Superior temporal gyrus (tissue), 1 donor: ENCODE measurements around the gene POLK.
"Not testable (repeated sequence)": the region's sequence is repeated elsewhere in the genome, so short reads cannot be mapped to it uniquely, and the experiment has no call there.

Source experiments
- DNase-seq: peaks from one replicate; pipeline ENCODE4 v3.0.0-alpha.2; 2016; ENCODE audit errors: extremely low spot score

POLK gene

DNA sequence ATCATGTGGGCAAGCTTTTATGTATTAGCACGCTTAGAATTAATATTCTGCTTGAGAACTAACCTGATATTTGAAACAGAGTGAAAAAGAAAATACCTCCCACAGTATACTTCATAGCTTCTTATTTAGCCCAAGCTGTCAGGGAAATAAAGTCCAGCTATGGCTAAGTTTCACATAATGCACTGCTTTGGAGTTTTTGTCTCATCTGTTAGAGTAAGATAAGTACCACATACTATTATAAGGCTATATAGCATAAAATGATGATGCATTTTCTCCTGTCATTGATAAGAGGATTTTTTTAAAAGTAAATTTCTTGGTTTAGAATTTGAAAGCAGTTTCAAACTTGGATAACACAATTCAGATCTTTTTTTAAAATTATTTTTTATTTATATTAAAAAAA is 97.2 kb downstream of the POLK start:
- DNase-seq, result no peak

DNA sequence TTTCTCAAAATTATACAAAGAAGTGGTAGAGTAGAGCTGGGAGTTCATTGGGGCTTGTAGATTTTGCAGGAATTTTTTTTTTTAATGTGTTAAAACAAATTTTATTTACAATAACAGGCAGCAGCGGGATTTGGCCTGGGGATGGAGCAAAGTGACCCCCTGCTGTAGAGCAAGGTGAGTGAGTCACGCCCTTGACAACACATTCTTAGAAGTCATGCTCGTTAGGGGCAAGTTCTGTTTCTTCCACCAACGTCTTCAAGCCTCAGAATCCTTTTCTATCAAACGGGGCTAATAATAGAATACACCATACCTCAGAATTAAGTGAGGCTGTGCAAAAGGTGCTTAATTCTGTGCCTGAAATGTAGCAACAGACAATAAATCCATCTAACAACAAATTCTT is 98.5 kb downstream of the POLK start:
- no peak for DNase-seq

DNA sequence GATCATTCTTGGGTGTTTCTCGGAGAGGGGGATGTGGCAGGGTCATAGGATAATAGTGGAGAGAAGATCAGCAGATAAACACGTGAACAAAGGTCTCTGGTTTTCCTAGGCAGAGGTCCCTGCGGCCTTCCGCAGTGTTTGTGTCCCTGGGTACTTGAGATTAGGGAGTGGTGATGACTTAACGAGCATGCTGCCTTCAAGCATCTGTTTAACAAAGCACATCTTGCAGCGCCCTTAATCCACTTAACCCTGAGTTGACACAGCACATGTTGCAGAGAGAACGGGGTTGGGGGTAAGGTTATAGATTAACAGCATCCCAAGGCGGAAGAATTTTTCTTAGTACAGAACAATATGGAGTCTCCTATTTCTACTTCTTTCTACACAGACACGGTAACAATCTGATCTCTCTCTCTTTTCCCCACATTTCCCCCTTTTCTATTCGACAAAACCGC is 99.2 kb downstream of the POLK start:
- DNase-seq, result not testable (repeated sequence)

DNA sequence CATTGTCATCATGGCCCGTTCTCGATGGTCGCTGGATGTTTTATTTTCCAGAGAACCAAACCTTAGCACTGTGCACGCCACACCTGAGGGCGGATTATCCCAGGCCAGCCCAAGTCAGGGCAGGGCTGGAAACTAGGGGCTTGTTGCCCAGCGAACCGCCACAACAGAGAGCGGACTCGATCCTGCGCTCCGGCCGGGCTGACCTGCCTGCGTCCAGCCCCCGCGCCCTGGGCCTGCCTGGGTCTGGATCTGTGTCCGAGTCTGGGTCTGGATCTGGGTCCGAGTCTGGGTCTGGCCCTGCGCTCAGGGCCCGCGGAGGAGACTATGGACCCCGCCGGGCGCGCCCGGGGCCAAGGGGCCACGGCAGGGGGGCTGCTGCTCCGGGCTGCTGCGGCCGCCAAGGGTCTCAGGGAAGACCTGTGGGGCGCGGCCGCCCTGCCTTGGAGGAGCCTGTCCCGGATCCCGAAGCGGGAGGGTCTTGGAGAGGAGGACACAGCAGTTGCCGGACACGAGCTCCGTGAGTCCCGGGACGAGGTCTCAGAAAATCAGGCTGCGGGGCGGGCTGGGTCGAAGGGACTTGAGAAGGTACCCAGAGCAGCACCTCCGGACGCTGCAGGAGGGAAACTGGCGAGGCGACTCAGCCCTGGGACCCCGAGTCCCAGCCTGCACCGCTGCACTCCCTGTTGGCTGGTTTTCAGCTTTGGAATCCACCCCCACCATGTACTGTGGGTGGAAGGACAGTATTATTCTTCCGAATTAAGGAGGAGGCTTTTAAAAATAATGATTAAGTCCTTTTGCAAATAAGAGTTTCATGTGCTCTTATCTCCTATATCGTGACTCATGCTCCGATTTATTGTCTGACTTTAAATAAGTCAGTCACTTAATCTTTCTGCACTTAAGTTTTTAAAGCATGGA is 99.9 kb downstream of the POLK start, which contains the start of gene ANKDD1B:
Gene ANKDD1B (plus strand): TSS at position 143 of the 915 bp plus-strand sequence. CDS start 182 bp downstream, at position 325.
- DNase-seq, result no peak

DNA sequence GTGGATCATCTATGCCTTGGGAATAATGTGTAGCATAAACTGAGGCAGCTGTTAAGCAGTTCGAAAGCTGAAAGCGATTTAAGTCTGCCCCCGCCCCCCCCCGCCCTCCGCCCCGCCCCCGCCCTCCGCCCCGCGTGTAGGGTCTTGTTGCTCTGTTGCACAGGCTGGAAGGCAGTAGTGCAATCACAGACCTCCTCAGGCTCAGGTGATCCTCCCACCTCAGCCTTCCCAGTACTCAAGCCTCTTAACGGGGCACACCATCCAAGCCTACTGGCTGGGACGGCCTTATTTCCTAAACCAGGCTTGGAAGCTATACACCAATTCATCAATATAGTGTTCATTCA is 100.5 kb downstream of the POLK start:
- DNase-seq, result no peak

DNA sequence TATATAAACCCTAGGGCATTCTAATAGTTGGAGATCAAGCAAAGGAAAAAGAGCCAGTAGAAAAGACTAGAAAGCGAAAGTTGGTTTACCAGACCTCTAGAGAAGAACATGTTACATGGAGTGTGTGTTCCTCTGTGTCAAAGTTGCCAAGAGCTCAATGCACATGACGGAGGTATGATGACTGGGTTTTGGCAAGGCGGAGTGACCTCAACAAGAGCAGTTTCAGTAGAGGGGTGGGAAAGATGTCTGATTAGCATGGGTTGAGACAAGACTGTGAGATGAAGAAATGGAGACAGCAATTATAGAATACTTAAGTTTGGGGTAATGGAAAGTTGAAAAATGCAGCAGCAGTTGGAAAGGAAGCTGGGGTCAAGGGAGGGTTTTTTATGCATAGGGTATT is 101.2 kb downstream of the POLK start:
- no peak for DNase-seq

DNA sequence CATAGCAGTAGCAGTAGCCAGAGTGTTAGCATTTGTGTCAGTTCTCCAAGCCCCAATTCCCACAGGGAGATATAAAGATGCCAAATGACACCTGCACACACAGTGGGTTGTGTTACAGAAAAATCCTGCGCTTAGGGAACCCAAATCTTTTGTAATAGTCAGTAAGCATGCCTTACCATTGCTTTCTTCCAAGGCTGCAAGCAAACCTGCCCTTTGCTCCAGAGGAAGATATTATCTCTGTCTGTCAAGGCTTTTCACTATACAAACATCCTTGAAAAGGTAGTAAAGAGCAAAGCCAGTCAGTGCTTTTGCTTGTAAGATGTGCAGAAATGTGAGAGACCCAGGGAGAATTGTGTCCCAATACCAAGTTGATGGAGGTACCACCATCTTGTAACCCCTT is 102.5 kb downstream of the POLK start:
- no peak for DNase-seq

DNA sequence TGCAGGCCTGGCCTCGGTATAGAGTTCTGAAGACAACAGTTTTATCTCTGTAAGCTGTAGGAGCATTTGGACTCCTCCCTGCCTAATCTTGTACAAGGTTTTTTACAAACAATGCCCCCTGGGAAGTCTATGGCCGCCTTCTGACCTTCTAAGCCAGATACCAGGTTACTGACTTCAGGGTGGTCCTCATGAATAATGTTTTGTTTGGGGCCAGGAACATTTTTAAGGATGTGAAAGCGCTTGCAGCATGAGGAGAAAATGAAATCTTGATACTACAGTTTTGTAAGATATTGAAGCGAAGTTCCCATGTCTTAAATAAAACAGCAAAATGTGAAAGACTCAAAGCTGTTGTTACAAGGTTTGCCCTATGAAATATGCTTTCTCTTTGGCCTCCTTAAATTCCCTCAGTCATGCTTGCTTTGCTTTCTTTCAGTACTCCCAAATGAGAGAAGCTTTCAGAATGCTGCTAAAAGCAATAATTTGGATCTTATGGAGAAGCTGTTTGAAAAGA is 104.7 kb downstream of the POLK start:
- DNase-seq, result no peak

DNA sequence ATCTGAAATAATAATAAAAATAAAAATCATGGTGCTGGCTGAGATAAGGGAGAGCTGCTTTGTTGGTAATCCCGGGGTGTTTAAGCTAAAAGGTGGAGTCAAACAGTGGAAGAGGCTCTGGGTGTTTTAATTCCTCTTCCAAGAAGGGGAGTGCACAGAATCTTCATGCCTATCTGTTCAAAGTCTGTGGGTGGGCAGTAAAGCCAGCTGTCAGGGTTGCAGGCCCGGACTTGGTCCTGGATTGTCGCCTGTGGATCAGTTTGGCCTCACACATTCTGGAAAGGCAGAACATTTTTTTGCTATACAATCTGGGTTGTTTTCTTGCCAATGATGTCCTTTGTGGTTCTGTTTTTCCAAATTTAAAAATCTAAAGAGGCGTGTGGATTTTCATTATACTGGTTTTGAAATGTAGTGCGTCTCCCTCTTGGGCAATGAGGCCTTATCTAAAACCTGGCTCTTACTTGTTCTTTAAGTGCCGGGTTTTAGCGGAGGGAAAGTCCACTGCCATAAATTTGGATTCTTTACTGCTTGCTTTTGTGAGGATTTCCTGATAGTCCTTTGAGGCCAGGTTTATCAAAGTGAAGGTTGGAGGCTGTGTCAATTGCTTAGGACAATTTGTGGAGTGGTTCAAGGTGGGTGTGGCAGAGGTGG is 105.4 kb downstream of the POLK start:
- DNase-seq, result peak; percentile 37

DNA sequence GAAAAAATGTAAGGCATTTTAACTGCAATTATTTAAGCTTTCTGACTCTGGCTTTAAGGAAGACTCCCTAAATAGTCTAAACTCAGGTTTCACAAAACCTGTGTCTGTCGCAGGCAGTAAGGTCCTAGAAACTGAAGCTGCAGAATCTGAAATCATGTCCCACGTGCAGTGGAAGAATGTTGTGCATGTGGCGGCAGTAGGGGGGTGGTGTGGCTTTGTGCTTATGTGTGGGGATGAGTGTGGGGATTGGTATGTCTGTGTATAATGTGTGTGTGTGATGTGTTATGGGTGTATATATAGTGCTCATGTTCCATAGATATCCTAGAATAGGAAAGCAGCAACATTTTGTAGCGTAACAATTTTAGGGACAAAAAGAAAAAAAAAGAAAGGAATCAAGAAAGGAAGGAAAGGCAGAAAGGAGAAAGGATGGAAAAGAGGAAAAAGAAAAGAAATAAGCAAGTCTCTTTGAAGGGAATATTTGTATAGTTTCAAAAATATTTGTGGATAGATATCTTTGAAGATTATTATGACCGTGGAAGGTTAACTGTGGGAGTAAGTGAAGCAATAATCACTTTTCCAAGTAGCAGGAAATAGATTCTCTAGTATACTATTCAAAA is 106.2 kb downstream of the POLK start:
- peak; percentile 12 for DNase-seq

DNA sequence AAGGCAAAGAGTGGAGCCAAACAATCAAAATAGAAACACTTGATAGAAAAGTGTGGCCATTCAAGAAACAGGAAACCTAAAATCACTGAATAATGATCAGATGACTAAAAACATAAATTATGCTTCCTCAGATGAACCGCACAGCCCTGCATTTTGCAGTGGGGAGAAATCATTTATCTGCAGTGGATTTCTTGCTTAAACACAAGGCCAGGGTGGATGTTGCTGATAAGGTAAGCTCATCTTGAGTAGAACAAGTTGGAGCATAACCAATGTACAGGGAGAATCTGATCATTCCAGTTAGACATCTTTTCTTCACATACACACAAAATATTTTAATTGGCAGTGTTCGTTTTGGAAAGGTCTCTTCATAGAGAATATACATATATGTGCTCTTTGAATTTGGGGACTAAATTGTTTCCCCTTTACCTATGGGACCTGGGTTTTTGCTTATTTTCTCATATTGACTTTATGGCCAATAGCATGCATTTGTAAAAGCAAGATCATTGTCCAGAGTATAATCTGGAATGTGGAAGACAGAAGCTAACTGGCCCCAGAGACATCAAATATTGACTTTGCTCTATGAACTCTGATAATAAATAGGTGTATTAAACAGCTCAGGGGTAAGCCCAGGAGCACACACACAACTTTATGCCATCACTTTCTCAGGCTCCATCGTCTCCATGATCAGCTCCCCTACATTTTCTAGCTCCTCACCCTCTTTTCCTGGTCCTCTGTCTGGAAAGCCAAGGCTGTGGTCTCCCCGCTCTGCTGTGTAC is 108.7 kb downstream of the POLK start:
- no peak for DNase-seq

DNA sequence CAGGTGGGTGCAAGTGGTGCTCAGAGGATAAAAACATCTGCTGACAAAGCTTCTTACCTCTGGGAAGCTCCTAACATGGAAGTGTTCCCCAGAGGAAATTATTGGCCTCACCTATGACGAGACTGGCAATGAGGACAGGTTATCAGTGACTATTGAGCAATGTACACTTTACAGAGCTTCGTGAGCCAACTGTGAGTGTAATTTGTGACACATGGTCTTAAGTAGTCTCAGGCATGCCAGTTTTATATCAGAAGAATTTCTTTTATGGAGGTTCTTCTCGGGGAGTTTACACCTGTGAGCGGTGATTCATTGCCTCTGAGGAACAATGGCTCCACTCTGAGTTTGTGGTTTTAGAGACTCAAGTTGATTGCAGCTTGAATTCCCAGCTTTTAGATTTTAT is 110.9 kb downstream of the POLK start:
- DNase-seq, result no peak

DNA sequence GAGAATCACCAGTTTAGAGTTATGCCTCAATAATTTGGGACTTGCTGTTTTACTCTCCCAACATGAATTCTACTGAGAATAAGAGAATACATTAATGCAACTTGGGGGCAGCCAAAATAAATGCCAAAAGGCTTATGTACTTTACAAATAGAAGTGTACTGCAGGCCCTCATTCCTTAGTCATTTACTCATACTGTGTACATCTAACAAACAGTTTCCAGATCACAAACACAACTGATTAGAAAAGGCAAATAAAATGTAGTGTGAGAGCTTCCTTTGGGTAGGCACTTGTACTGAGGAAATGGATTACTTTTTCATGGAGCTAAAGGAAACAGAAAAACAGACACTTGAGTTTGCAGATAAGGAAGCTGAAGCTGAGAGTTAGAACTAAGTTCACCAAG is 112.2 kb downstream of the POLK start:
- DNase-seq, result no peak

DNA sequence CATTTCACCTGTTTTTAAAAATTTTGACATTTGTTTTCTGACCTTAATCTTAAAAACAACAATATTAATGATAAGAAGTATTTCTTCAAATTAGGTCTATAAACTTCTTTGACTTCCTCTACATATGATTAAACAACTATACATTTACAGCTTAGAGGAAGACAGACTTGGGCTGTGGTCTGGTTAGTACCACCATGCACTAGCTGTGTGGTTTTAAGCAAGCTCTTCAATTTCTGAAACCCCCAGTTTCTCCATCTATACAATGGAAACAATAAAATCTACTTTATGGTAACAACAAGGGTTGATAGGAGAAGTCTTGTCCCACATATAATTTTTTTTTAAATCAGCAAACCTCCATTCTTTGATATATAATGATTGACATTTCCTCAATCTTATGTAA is 115.3 kb downstream of the POLK start:
- no peak for DNase-seq

DNA sequence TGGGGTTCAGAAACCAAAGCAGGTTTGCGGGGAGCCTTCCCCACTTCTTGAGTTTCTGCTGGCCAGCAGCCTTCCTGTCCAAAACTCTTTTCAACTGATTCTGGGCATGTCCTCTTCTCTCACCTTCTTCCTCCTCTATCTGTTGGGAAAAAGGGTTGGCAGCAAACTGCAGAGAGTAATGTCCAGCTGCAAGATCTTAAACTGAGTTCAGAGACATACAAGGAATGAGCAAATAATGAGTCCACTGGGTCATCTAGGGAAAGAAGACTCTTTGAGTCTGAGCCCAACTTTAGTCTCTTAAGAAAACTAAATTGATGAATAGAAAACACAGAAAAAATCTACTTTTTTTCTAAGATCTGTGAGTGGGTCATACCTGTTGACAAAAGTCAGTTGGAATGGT is 116.1 kb downstream of the POLK start:
- DNase-seq, result no peak

DNA sequence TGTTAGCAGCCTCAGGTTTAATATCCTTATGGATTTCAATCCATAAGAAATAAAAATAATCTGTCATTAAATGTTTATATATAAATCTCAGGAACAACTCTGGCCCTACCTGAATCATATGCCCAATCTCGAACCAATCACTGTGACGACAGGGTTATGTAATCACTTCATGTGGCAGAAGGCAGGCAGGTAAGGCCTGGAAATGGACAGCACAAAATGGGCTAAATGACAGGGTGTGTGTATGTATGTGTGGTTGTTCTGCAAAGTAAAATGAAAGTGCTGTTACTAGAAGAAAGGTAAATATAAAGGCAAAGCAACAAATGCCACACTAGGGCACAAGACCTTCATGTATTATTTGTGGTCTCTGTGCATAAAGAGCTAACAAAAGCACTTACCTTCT is 119.2 kb downstream of the POLK start:
- DNase-seq, result no peak

DNA sequence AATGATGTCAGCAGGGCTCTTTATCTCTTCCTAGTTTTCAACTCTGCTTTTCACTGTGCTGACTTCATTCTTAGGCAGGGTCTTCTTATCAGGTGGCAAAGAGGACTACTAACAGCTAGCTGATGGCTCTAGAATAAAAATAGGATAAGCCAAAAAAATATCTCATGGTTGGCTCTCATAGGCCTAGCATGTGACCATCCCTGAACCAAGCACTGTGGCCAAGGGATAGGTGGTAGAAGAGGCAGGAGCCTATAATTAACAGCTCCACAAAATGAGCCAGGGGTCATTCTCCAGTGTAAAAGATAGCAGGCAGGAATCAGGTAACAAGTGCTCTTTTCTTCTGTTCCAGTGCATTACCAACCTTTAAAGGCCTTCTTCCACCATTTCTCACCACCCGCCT is 120.6 kb downstream of the POLK start:
- DNase-seq, result no peak

DNA sequence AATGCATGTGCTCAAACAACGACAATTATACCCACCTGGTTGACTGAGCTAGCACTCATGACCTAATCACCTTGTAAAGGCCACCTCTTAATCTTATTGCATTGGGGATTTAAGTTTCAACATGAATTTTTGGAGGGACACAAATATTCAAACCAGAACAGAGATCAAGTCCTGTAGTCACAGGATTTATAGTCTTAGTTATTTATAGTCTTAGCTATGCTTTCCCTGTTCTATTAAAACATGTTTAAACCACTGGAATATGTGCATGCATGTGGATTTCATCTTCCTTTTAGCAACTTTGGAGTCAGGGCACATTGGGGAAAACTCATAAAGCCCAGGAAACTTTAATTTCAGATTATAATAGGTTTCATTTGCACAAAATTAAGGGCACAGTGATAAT is 126.3 kb downstream of the POLK start:
- no peak for DNase-seq

DNA sequence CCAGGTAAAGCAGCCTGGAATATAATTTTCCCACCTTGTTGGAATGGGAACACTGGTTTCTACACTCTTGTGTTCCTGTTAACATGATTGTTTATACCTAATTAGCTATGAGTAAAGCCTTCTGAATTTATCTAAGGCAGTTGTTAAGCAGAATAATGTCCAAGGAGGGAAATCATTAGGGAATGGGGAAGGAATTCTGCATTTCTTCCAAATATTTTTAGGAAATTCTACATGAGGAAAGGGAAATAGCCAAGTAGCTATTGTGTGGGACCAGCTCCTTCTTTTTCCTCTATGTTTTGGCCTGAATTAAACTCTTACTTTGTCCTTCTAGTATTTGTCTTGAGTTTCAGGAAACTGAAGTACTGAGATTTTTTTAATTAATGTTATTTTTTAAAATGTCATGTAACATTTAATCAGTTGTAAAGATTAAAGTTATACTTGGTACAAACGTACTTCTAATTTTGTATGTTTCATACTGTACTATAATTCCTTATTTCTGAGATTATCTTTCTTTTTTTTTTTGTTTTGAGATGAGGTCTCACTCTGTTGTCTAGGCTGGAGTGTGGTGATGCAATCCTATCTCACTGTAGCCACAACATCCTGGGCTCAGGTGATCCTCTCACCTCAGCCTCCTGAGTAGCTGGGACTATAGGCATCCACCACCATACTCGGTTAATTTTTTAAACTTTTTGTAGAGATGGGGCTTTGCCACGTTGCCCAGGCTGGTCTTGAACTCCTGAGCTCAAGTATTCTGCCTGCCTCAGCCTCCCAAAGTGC is 128.0 kb downstream of the POLK start:
- DNase-seq, result no peak

DNA sequence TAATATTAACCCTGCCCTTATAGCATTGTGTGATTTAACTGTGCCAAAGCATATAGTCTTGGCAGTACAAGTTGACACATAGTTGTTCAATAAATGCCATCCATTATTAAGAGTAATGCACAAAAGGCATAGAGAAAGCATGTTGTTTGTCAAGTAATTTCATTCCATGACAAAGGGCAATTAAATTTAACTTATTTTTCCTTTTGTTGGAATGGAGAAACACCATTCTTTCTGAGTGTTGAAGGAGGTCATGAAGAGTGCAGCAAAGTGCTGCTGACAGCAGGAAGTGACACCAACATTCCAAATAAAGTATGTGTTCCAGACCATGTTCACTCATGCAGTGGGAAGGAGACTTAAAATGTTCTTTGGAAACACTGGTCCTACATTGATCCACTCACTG is 128.7 kb downstream of the POLK start:
- no peak for DNase-seq

DNA sequence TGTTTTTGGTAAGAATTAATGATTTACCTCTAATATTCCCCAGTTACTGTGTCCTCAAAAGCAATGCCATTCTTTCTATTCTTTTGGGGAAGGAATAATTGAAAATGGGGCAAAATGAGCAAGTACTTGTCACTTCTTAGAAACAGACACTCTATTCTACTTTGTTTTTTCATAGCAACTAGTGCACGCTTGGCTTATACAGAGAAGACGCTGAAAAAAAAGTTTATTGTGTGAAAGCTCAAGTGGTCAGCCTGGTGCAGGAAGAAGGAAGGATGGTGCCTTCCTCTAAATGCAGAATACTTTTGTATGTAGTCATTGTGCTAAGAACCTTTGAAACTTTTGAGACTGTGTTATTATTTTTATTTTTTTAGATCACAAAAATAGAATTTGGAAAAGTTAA is 129.1 kb downstream of the POLK start:
- DNase-seq, result no peak
